Vagina (tissue), 2 donors: Measurements from ENCODE around the gene B3GNT7. TPM values are rescaled to one million over a fixed set of nuclear protein-coding genes. Genes with fewer than 3 reads are reported as not detected.

ENCODE experiments used
- DNase-seq, 2 donors: peaks; one replicate each; pipeline ENCODE4 v3.0.0-alpha.2; 2017; ENCODE audit errors: extremely low spot score in 2 of 2
- H3K27ac ChIP-seq: fragments of 200-600 bp; sonication (generic); one replicate; pipeline ENCODE4 v1.5.1; 2019
- H3K27me3 ChIP-seq: fragments of 200-600 bp; sonication (generic); one replicate; pipeline ENCODE4 v1.5.1; 2019
- H3K36me3 ChIP-seq, 2 donors: fragments of 200-600 bp; sonication (generic); one replicate each; pipeline ENCODE4 v1.5.1; 2017 to 2019
- H3K4me1 ChIP-seq: fragments of 200-600 bp; sonication (generic); one replicate; pipeline ENCODE4 v1.5.1; 2019
- H3K4me3 ChIP-seq, 2 donors: fragments of 200-600 bp; sonication (generic); 1 replicate in 1 of 2; 2 replicates in 1 of 2; pipeline ENCODE4 v1.5.1; 2016 to 2019
- H3K9me3 ChIP-seq: fragments of 200-600 bp; sonication (generic); one replicate; pipeline ENCODE4 v1.5.1; 2019
- CTCF ChIP-seq, 3 experiments: fragments of 450-650 bp in 2 of 3; fragments of 200-600 bp in 1 of 3; sonication (generic) in 1 of 3; IDR thresholded peaks; one replicate each; pipeline ENCODE4 v1.5.1; 2017 to 2019; ENCODE audit warnings: antibody characterized with exemption in 3 of 3, mild to moderate bottlenecking in 2 of 3, moderate library complexity in 2 of 3
- POLR2A ChIP-seq, 2 donors: fragments of 450-650 bp; IDR thresholded peaks; one replicate each; pipeline ENCODE4 v1.6.1; 2017; ENCODE audit warnings: antibody characterized with exemption in 2 of 2, mild to moderate bottlenecking in 2 of 2, moderate library complexity in 2 of 2
- POLR2AphosphoS5 ChIP-seq, 2 donors: sonication (generic); formaldehyde crosslinking; IDR thresholded peaks; one replicate each; pipeline ENCODE4 v1.9.0; 2017; ENCODE audit warnings: antibody characterized with exemption in 2 of 2, mild to moderate bottlenecking in 2 of 2, low read depth in 1 of 2; ENCODE audit not compliant: insufficient read depth in 1 of 2
- intact Hi-C: fragments of 100-400 bp; cut with DNase I; formaldehyde crosslinking; loops from one replicate; pipeline ENCODE4 v1.15.1; 2023
- total RNA-seq: library from RNA; depleted of rRNA; stranded (reverse); fragments of >200 nt; gene quantifications from one replicate; pipeline ENCODE4 v1.2.3, GENCODE V29; 2016

Gene B3GNT7
- total RNA-seq, 1 donor from 2014 or later, result 7.1 TPM

- H3K27me3 ChIP-seq, result no peaks in the 10 kb centered on the region
- H3K4me1 ChIP-seq, result no peaks in the 10 kb centered on the region
- no peak for TF ChIP-seq CTCF (IDR thresholded peaks at IDR 0.05)
- no peak for TF ChIP-seq POLR2A (IDR thresholded peaks at IDR 0.05)
- TF ChIP-seq POLR2AphosphoS5 (IDR thresholded peaks at IDR 0.05; ENCODE audit: insufficient read depth in 1 of 2, low read depth in 1 of 2), result no peak
- no peaks in the 10 kb centered on the region for H3K36me3 ChIP-seq
- H3K4me3 ChIP-seq, result no peak overlapping the region
- no peak overlapping the region for H3K27ac ChIP-seq
- DNase-seq, result no peak
- no peaks in the 10 kb centered on the region for H3K9me3 ChIP-seq
- intact Hi-C loops, result no loop called here
Measured at GRCh38 chr2:231356466-231356844, 39.1 kb upstream of the B3GNT7 start.

- H3K4me1 ChIP-seq, result no peaks in the 10 kb centered on the region
- TF ChIP-seq POLR2A (IDR thresholded peaks at IDR 0.05), result no peak
- TF ChIP-seq CTCF (IDR thresholded peaks at IDR 0.05), result no peak
- no peak for TF ChIP-seq POLR2AphosphoS5 (IDR thresholded peaks at IDR 0.05; ENCODE audit: insufficient read depth in 1 of 2, low read depth in 1 of 2)
- DNase-seq, result no peak
- no peaks in the 10 kb centered on the region for H3K9me3 ChIP-seq
- intact Hi-C loops, result no loop called here
- no peak overlapping the region for H3K27ac ChIP-seq
- no peaks in the 10 kb centered on the region for H3K36me3 ChIP-seq
- no peak overlapping the region for H3K4me3 ChIP-seq
- no peaks in the 10 kb centered on the region for H3K27me3 ChIP-seq
Measured at GRCh38 chr2:231357048-231357447, 38.5 kb upstream of the B3GNT7 start.

- H3K4me1 ChIP-seq, result no peaks in the 10 kb centered on the region
- DNase-seq, result no peak
Measured at GRCh38 chr2:231357931-231358330, 37.6 kb upstream of the B3GNT7 start.

GRCh38 chr2:231359441-231359840, 36.1 kb upstream of the B3GNT7 start:
- Histone ChIP-seq H3K27ac (no peak overlapping the region), H3K9me3 (no peaks in the 10 kb centered on the region), H3K36me3 (no peaks in the 10 kb centered on the region), H3K4me3 (no peak overlapping the region), H3K27me3 (no peaks in the 10 kb centered on the region), H3K4me1 (peaks cover under 1% of the 10 kb centered on the region)
- TF ChIP-seq CTCF (IDR thresholded peaks at IDR 0.05), result no peak
- no peak for TF ChIP-seq POLR2AphosphoS5 (IDR thresholded peaks at IDR 0.05; ENCODE audit: insufficient read depth in 1 of 2, low read depth in 1 of 2)
- no peak for TF ChIP-seq POLR2A (IDR thresholded peaks at IDR 0.05)
- intact Hi-C loops, result no loop called here
- peak in 1 of 2 donors; percentile 61 for DNase-seq

More at GRCh38 chr2:231357931-231358330, 37.6 kb upstream of the B3GNT7 start:
- Histone ChIP-seq H3K9me3 (no peaks in the 10 kb centered on the region), H3K27ac (no peak overlapping the region), H3K4me3 (no peak overlapping the region), H3K36me3 (no peaks in the 10 kb centered on the region), H3K27me3 (no peaks in the 10 kb centered on the region)
- intact Hi-C loops, result no loop called here
- TF ChIP-seq POLR2AphosphoS5 (IDR thresholded peaks at IDR 0.05; ENCODE audit: insufficient read depth in 1 of 2, low read depth in 1 of 2), result no peak

- H3K36me3 ChIP-seq, result no peaks in the 10 kb centered on the region
- intact Hi-C loops, result no loop called here
Measured at GRCh38 chr2:231359948-231360347, 35.6 kb upstream of the B3GNT7 start.

More at GRCh38 chr2:231359948-231360347, 35.6 kb upstream of the B3GNT7 start:
- no peak for TF ChIP-seq POLR2A (IDR thresholded peaks at IDR 0.05)
- no peak for TF ChIP-seq POLR2AphosphoS5 (IDR thresholded peaks at IDR 0.05; ENCODE audit: insufficient read depth in 1 of 2, low read depth in 1 of 2)
- no peak for TF ChIP-seq CTCF (IDR thresholded peaks at IDR 0.05)
- peaks cover 6% of the 10 kb centered on the region for H3K4me1 ChIP-seq
- no peaks in the 10 kb centered on the region for H3K9me3 ChIP-seq
- no peak overlapping the region for H3K27ac ChIP-seq
- no peaks in the 10 kb centered on the region for H3K27me3 ChIP-seq
- DNase-seq, result peak in 1 of 2 donors; percentile 61
- no peak overlapping the region for H3K4me3 ChIP-seq
